ENCODE results near the gene WFIKKN2. TPM values are rescaled to one million over a fixed set of nuclear protein-coding genes. Genes with fewer than 3 reads are reported as not detected.
A peak's percentile ranks its signal among the peaks of the same experiment; 100 is the strongest.

Gene WFIKKN2
- total and polyA plus RNA-seq, 5 donors from 2014 or later = not detected

- Mint-ChIP-seq H3K4me3 (no peak overlapping the region), H3K27me3 (peaks cover 34% of the 10 kb centered on the region), H3K27ac (no peak overlapping the region), H3K4me1 (no peaks in the 10 kb centered on the region), H3K36me3 (no peaks in the 10 kb centered on the region), H3K9me3 (peaks cover 0 to 1% (median 0%) of the 10 kb centered on the region in 7 donors)
- H3K4me3 ChIP-seq (ENCODE audit: low read depth, low read length) = no peak overlapping the region
- ATAC-seq (ENCODE audit: low read depth in 2 of 2) (no peak), DNase-seq (no peak)
- H3K4me1 ChIP-seq (ENCODE audit: control insufficient read depth, insufficient read depth, low read length, poor library complexity, severe bottlenecking) = peaks cover 2% of the 10 kb centered on the region
- H3K27me3 ChIP-seq (ENCODE audit: control insufficient read depth, insufficient read depth, low read length) = no peaks in the 10 kb centered on the region
- H3K9me3 ChIP-seq (ENCODE audit: control insufficient read depth in 2 of 2, low read length in 2 of 2) = no peaks in the 10 kb centered on the region
- H3K27ac ChIP-seq (ENCODE audit: insufficient read depth, low read length, poor library complexity, severe bottlenecking) = no peak overlapping the region
- no peaks in the 10 kb centered on the region for H3K36me3 ChIP-seq (ENCODE audit: control insufficient read depth, insufficient read depth, low read length)
These were observed 2.5 kb upstream of the WFIKKN2 start for GRCh38 chr17:50832864-50833381.

GRCh38 chr17:50833510-50834428 lies 1.6 kb upstream of the WFIKKN2 start:
- H3K4me3 ChIP-seq (ENCODE audit: low read depth, low read length) = no peak overlapping the region
- Mint-ChIP-seq H3K4me3 (no peak overlapping the region), H3K4me1 (no peaks in the 10 kb centered on the region), H3K27ac (no peak overlapping the region), H3K9me3 (peaks cover 0 to 1% (median 0%) of the 10 kb centered on the region in 7 donors), H3K36me3 (no peaks in the 10 kb centered on the region), H3K27me3 (peaks cover 33% of the 10 kb centered on the region)
- ATAC-seq (ENCODE audit: low read depth in 2 of 2) = no peak
- no peak overlapping the region for H3K27ac ChIP-seq (ENCODE audit: insufficient read depth, low read length, poor library complexity, severe bottlenecking)
- H3K9me3 ChIP-seq (ENCODE audit: control insufficient read depth in 2 of 2, low read length in 2 of 2) = no peaks in the 10 kb centered on the region
- H3K27me3 ChIP-seq (ENCODE audit: control insufficient read depth, insufficient read depth, low read length) = no peaks in the 10 kb centered on the region
- no peak for DNase-seq
- no peaks in the 10 kb centered on the region for H3K36me3 ChIP-seq (ENCODE audit: control insufficient read depth, insufficient read depth, low read length)
- H3K4me1 ChIP-seq (ENCODE audit: control insufficient read depth, insufficient read depth, low read length, poor library complexity, severe bottlenecking) = peaks cover 2% of the 10 kb centered on the region

- no peaks in the 10 kb centered on the region for H3K9me3 ChIP-seq (ENCODE audit: control insufficient read depth in 2 of 2, low read length in 2 of 2)
- no peak for DNase-seq
- H3K36me3 Mint-ChIP-seq = no peaks in the 10 kb centered on the region
- H3K4me3 ChIP-seq (ENCODE audit: low read depth, low read length) = no peak overlapping the region
- no peak overlapping the region for H3K27ac Mint-ChIP-seq
- peaks cover 0 to under 1% (median 0%) of the 10 kb centered on the region in 7 donors for H3K9me3 Mint-ChIP-seq
- H3K4me1 ChIP-seq (ENCODE audit: control insufficient read depth, insufficient read depth, low read length, poor library complexity, severe bottlenecking) = peaks cover 2% of the 10 kb centered on the region
- H3K27me3 ChIP-seq (ENCODE audit: control insufficient read depth, insufficient read depth, low read length) = no peaks in the 10 kb centered on the region
- H3K27ac ChIP-seq (ENCODE audit: insufficient read depth, low read length, poor library complexity, severe bottlenecking) = no peak overlapping the region
- H3K4me3 Mint-ChIP-seq = no peak overlapping the region
- no peaks in the 10 kb centered on the region for H3K4me1 Mint-ChIP-seq
- H3K27me3 Mint-ChIP-seq = peaks cover 25% of the 10 kb centered on the region
- ATAC-seq (ENCODE audit: low read depth in 2 of 2) = no peak
- no peaks in the 10 kb centered on the region for H3K36me3 ChIP-seq (ENCODE audit: control insufficient read depth, insufficient read depth, low read length)
These were observed 721 bp upstream of the WFIKKN2 start for GRCh38 chr17:50834429-50835300.

- H3K4me3 ChIP-seq (ENCODE audit: low read depth, low read length) = no peak overlapping the region
- H3K27ac ChIP-seq (ENCODE audit: insufficient read depth, low read length, poor library complexity, severe bottlenecking) = no peak overlapping the region
- ATAC-seq (ENCODE audit: low read depth in 2 of 2) (no peak), DNase-seq (no peak)
- H3K27ac Mint-ChIP-seq = peak overlapping the region in 1 of 3 donors; percentile 43
- no peaks in the 10 kb centered on the region for H3K4me1 Mint-ChIP-seq
- no peaks in the 10 kb centered on the region for H3K9me3 ChIP-seq (ENCODE audit: control insufficient read depth in 2 of 2, low read length in 2 of 2)
- H3K27me3 Mint-ChIP-seq = peaks cover 21% of the 10 kb centered on the region
- no peaks in the 10 kb centered on the region for H3K36me3 Mint-ChIP-seq
- H3K4me1 ChIP-seq (ENCODE audit: control insufficient read depth, insufficient read depth, low read length, poor library complexity, severe bottlenecking) = peaks cover 2% of the 10 kb centered on the region
- H3K27me3 ChIP-seq (ENCODE audit: control insufficient read depth, insufficient read depth, low read length) = no peaks in the 10 kb centered on the region
- no peaks in the 10 kb centered on the region for H3K36me3 ChIP-seq (ENCODE audit: control insufficient read depth, insufficient read depth, low read length)
- no peak overlapping the region for H3K4me3 Mint-ChIP-seq
- H3K9me3 Mint-ChIP-seq = no peaks in the 10 kb centered on the region
These were observed 1.4 kb downstream of the WFIKKN2 start for GRCh38 chr17:50836826-50837225.

DNA sequence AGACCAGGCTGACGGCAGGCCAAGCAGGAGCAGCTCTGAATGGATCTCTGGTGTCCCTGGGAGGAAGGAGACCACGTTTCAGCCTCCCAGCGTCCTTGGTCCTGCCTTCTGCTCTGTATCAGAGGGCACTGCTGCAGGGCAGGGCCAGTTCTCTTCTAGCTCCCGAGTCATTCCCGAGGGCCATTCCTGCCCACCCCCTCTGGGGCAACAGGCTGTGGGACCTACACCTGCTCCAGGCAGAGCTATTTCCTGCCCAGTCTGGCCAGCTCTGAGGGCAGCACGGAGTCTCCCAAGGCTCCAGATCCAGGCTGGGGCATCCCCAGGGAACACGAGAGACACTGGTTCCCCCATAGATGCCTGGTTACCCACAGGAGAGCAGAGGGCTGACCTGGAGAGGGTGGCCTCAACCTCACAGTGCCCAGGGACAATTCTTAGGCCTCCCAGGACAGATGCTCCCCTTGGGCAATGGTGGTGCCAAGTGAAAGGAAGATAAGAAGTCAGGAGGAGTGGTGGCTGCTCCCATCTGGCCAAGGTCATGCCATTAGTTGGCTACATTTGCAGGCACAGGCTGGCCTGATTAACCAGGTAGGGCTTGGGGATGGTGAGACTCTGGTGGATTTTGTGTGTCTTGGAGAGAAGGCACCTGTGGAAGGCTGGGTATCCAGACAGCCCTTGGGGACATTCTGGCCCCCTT lies 2.0 kb downstream of the WFIKKN2 start:
- H3K9me3 Mint-ChIP-seq = no peaks in the 10 kb centered on the region
- no peaks in the 10 kb centered on the region for H3K36me3 ChIP-seq (ENCODE audit: control insufficient read depth, insufficient read depth, low read length)
- H3K4me1 ChIP-seq (ENCODE audit: control insufficient read depth, insufficient read depth, low read length, poor library complexity, severe bottlenecking) = peaks cover 2% of the 10 kb centered on the region
- no peaks in the 10 kb centered on the region for H3K27me3 ChIP-seq (ENCODE audit: control insufficient read depth, insufficient read depth, low read length)
- peaks cover 21% of the 10 kb centered on the region for H3K27me3 Mint-ChIP-seq
- no peaks in the 10 kb centered on the region for H3K4me1 Mint-ChIP-seq
- H3K4me3 Mint-ChIP-seq = no peak overlapping the region
- no peak for DNase-seq
- no peak overlapping the region for H3K27ac Mint-ChIP-seq
- ATAC-seq (ENCODE audit: low read depth in 2 of 2) = no peak
- no peaks in the 10 kb centered on the region for H3K9me3 ChIP-seq (ENCODE audit: control insufficient read depth in 2 of 2, low read length in 2 of 2)
- no peaks in the 10 kb centered on the region for H3K36me3 Mint-ChIP-seq
- no peak overlapping the region for H3K27ac ChIP-seq (ENCODE audit: insufficient read depth, low read length, poor library complexity, severe bottlenecking)
- H3K4me3 ChIP-seq (ENCODE audit: low read depth, low read length) = no peak overlapping the region

GRCh38 chr17:50837980-50838954 lies 2.9 kb downstream of the WFIKKN2 start:
- DNase-seq = no peak
- Mint-ChIP-seq H3K27me3 (peaks cover 21% of the 10 kb centered on the region), H3K36me3 (no peaks in the 10 kb centered on the region), H3K9me3 (no peaks in the 10 kb centered on the region), H3K4me1 (no peaks in the 10 kb centered on the region), H3K4me3 (no peak overlapping the region), H3K27ac (no peak overlapping the region)
- H3K4me1 ChIP-seq (ENCODE audit: control insufficient read depth, insufficient read depth, low read length, poor library complexity, severe bottlenecking) = peaks cover 2% of the 10 kb centered on the region
- H3K27me3 ChIP-seq (ENCODE audit: control insufficient read depth, insufficient read depth, low read length) = no peaks in the 10 kb centered on the region
- no peaks in the 10 kb centered on the region for H3K9me3 ChIP-seq (ENCODE audit: control insufficient read depth in 2 of 2, low read length in 2 of 2)
- no peak overlapping the region for H3K4me3 ChIP-seq (ENCODE audit: low read depth, low read length)
- ATAC-seq (ENCODE audit: low read depth in 2 of 2) = no peak
- no peak overlapping the region for H3K27ac ChIP-seq (ENCODE audit: insufficient read depth, low read length, poor library complexity, severe bottlenecking)
- H3K36me3 ChIP-seq (ENCODE audit: control insufficient read depth, insufficient read depth, low read length) = no peaks in the 10 kb centered on the region

Measured in CD4-positive, CD25-positive, alpha-beta regulatory T cell (primary cell).